Sigmoid colon (tissue), 4 donors: ENCODE data around the gene TEAD4.

Experiments
- CTCF ChIP-seq, 4 experiments: fragments of 450-650 bp in 3 of 4; fragments of 200-600 bp in 1 of 4; IDR thresholded peaks; one replicate each; pipeline ENCODE4 v1.5.1; 2016 to 2019; ENCODE audit warnings: antibody characterized with exemption in 4 of 4, mild to moderate bottlenecking in 3 of 4, moderate library complexity in 2 of 4
- EP300 ChIP-seq, 4 donors: sonication (generic); formaldehyde crosslinking; IDR thresholded peaks; one replicate each; pipeline ENCODE4 v1.6.1; 2017; ENCODE audit warnings: antibody characterized with exemption in 4 of 4
- POLR2A ChIP-seq, 2 donors: fragments of 450-650 bp; IDR thresholded peaks; one replicate each; pipeline ENCODE4 v1.6.1; 2016; ENCODE audit warnings: antibody characterized with exemption in 2 of 2, mild to moderate bottlenecking in 2 of 2, moderate library complexity in 2 of 2

- TF ChIP-seq CTCF (IDR thresholded peaks at IDR 0.05) (no peak), EP300 (IDR thresholded peaks at IDR 0.05) (no peak), POLR2A (IDR thresholded peaks at IDR 0.05) (no peak)
Measured at GRCh38 chr12:3042826-3043225, 83.6 kb downstream of the TEAD4 start.
